Skeletal muscle satellite cell (primary cell): ENCODE results near the gene LRWD1.

ENCODE experiments used
- H3K27me3 ChIP-seq: 2 replicates; pipeline ENCODE4 v1.7.0; 2013; ENCODE audit warnings: low read length; ENCODE audit not compliant: control insufficient read depth, insufficient read depth
- H3K36me3 ChIP-seq: 2 replicates; pipeline ENCODE4 v1.7.0; 2013; ENCODE audit warnings: mild to moderate bottlenecking, control low read depth, low read length; ENCODE audit not compliant: insufficient read depth
- H3K4me1 ChIP-seq: 2 replicates; pipeline ENCODE4 v1.7.0; 2013; ENCODE audit warnings: low read length; ENCODE audit not compliant: control insufficient read depth, insufficient read depth
- H3K4me2 ChIP-seq: 2 replicates; pipeline ENCODE4 v1.7.0; 2013; ENCODE audit warnings: mild to moderate bottlenecking, low read length
- H3K4me3 ChIP-seq: 2 replicates; pipeline ENCODE4 v1.7.0; 2013; ENCODE audit warnings: low read length
- H3K9ac ChIP-seq: 2 replicates; pipeline ENCODE4 v1.7.0; 2013; ENCODE audit warnings: mild to moderate bottlenecking, low read depth, low read length, moderate library complexity
- H3K9me3 ChIP-seq: replicated peaks from 2 replicates; pipeline ENCODE4 v1.7.0; 2013; ENCODE audit warnings: mild to moderate bottlenecking, control low read depth, low read length

The LRWD1 gene

DNA sequence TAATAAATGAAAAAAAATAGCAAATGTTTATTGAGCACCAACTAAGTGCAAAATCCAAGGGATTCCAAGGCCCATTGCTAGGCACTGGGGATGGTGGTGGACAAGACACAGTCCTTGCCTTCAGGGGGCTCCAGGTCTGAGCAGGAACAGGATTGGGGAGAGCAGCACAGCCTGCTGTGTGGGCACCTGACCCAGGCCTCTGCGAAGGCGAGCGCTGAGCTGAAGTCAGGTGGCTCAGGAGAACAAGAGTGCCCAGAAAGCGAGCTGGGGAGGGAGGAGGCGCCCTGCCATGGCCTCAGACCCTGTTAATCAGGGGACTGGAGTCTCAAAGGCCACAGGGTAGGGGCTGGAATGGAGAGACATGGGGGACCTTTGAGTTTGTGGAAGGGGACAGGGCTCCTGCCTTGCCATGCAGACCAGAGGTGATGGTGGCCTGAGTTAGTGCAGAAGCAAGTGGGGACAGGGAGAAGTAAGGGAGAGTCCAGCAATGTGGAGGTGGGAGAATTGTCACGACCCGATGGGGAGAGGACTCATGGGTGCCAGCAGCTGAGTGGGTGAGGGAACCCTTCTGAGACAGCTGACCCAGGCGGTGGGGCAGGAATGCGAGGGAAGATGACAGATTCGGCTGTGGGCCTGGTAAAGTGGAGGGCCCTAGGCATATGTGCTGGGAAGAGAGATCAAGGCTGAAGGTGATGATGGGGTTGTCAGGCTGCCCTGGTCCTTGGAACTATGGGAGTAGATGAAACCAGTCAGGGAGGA is 35.5 kb upstream of the LRWD1 start:
- no peak overlapping the region for H3K4me2 ChIP-seq
- H3K4me3 ChIP-seq: no peak overlapping the region
- no peaks in the 10 kb centered on the region for H3K9me3 ChIP-seq
- peaks cover 23% of the 10 kb centered on the region for H3K36me3 ChIP-seq
- no peak overlapping the region for H3K9ac ChIP-seq
- H3K27me3 ChIP-seq: no peaks in the 10 kb centered on the region
- H3K4me1 ChIP-seq: peaks cover 3% of the 10 kb centered on the region

DNA sequence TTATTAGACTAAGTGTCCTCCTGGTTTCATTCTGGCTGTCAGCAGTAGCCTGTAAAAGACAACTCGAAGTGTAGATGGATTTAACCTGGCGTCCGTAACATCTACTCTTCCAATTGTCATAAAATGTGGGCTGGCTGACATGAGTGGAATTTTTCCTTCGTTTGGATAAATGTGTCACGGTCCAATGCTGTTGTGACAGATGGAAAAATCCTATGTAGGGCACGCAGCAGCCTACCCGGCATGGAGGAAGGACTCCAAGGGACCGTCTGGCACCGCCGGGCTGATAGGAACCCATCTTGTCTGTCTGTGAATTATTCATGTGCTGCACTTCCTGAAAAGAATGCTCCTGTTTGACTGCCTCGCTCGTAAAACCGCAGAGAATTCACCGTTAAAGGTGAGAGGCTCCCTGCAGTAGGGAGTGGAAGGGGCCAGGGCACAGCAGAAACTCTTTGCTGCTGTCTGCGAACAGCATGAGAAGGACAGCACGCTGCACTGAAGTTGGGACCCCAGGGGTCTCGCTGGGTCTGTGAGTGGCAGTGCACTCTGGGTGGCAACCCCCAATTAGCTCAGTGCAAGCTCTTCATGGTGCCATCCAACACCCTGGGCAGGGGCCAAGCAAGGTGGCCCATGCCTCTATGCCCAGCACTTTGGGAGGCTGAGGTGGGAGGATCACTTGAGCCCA is 33.0 kb upstream of the LRWD1 start:
- no peak overlapping the region for H3K9ac ChIP-seq
- peaks cover 8% of the 10 kb centered on the region for H3K36me3 ChIP-seq
- no peaks in the 10 kb centered on the region for H3K9me3 ChIP-seq
- no peak overlapping the region for H3K4me2 ChIP-seq
- H3K27me3 ChIP-seq: no peaks in the 10 kb centered on the region
- H3K4me3 ChIP-seq: no peak overlapping the region
- peaks cover 7% of the 10 kb centered on the region for H3K4me1 ChIP-seq

DNA sequence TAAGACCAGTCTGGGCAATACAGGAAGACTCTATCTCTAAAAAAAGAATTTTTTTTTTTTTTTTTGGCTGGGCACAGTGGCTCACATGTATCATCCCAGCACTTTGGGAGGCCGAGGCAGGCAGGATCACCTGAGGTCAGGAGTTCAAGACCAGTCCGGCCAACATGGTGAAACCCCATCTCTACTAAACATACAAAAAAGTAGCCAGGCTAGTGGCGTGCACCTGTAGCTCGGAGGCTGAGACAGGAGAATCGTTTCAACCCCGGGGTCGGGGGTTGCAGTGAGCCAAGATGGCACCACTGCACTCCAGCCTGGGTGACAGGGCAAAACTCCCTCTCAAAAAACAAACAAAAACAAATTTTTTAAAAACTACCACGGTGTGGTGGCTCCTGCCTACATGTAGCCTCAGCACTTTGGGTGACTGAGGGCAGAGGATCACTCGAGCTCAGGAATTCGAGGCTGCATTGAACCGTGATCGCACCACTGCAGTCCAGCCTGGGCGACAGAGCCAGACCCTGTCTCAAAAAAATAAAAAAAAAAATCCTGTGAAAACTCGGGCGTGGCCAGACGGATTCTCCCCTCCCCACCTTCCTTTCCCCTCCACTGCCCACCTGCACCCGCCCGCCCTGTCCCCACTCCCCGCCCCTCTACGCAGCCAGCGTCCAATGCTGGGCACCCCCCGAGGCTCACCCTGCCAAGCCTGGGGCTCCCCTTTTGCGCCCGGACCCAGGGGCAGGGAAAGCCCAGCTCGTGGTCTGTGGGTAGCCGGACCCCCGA is 32.2 kb upstream of the LRWD1 start:
- peak overlapping the region; percentile 96 for H3K4me2 ChIP-seq
- H3K9ac ChIP-seq: peak overlapping the region; percentile 83
- peaks cover 7% of the 10 kb centered on the region for H3K4me1 ChIP-seq
- H3K9me3 ChIP-seq: no peaks in the 10 kb centered on the region
- peaks cover 3% of the 10 kb centered on the region for H3K36me3 ChIP-seq
- H3K27me3 ChIP-seq: no peaks in the 10 kb centered on the region
- peak overlapping the region; percentile 87 for H3K4me3 ChIP-seq

DNA sequence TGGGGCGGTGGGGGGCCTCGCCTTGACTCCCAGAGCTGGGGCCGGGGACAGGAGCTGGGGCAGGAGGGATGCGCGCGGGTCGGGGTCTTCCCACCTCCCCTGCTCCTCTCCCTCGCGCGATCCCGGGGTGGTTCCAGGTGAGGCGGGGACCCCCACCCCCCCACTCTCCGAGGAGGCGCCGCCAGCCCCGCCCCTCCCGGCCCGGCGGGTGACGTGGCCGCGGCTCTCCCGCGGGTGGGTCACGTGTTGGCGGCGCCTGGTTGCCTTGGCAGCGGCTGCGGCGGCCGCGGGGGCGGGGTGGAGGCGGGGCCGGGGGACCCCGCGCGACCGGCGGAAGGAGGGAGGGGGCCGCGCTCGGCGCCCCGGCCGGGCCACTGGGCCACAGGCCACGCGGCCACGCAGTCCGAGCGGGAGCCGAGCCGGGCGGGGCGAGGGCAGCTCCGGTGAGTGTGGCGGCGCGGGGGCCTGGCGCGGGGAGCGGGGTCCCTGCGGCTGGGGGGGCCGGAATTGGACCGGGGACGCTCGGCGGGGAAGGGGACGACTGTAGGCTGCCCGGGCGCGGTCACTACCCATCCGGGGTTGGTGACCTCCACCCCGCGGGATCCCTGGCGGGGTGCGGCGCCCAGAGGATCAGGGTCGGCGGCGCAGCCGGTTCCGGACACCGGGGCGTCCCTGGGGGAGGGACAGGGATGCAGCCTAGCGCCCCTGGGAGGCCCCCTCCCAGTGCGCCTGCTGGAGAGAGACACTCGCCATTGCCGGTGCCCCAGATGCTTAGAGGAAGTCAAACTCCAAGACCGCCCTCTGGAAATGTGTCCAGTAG is 31.4 kb upstream of the LRWD1 start, which contains the start of gene ORAI2:
ORAI2 (plus strand) TSS at position 357 of the 820 bp plus-strand sequence. CDS start 5,382 bp downstream, outside the sequence.
- peaks cover 7% of the 10 kb centered on the region for H3K4me1 ChIP-seq

DNA sequence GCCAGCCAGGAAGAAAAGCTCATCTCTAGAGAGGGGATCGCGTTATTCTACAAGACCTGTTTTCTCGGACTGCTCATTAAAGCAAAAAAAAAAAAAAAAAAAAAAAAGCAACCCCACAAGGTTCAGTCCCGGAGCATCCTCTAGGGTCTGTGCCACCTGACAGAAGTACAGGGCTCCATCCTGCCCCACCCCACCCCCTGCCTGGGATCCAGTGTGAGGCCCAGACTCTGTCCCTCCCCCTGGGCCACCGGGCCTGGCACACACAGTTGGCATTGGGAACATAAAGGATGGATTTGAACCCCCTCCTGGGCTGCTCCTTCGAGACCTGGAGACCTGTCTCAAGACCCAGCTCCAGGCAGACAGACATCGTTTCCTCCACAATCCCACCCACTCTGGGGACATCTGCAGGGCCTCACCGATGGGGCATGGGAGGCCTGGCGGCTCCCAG is 30.7 kb upstream of the LRWD1 start:
- H3K9me3 ChIP-seq: no peaks in the 10 kb centered on the region
- H3K4me2 ChIP-seq: peak overlapping the region; percentile 96
- peaks cover 7% of the 10 kb centered on the region for H3K4me1 ChIP-seq
- peak overlapping the region; percentile 87 for H3K4me3 ChIP-seq
- peak overlapping the region; percentile 83 for H3K9ac ChIP-seq
- H3K27me3 ChIP-seq: no peaks in the 10 kb centered on the region
- H3K36me3 ChIP-seq: peaks cover 9% of the 10 kb centered on the region

More for the DNA sequence above, 31.4 kb upstream of the LRWD1 start, which contains the start of gene ORAI2:
- Histone ChIP-seq H3K27me3 (no peaks in the 10 kb centered on the region), H3K9me3 (no peaks in the 10 kb centered on the region), H3K4me3 (peak within 1 kb of the TSS; percentile 87), H3K9ac (peak within 1 kb of the TSS; percentile 83), H3K4me2 (peak within 1 kb of the TSS; percentile 96), H3K36me3 (peaks cover 3% of the 10 kb centered on the region)

DNA sequence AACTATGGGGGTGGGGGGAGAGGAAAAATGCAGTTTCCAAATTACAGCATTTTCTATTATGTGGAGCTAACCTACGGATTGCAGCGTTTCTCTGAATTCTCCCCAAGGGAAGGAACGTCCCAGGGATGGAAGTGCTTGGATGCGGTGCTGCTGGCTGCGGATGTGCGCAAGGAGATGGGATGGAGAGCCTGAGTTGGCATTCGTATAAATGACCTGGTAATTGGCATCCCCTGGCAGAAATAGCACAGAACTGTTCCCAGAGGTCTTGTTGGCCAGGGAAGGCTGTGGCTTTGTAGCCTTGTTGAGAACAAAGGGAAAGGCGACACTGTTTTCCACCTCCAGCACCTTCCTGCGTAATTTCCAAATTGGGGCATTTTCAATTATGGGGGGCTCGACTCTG is 28.7 kb upstream of the LRWD1 start:
- Histone ChIP-seq H3K4me3 (no peak overlapping the region), H3K4me2 (no peak overlapping the region), H3K36me3 (peaks cover 11% of the 10 kb centered on the region), H3K27me3 (no peaks in the 10 kb centered on the region), H3K9me3 (no peaks in the 10 kb centered on the region), H3K4me1 (peaks cover 17% of the 10 kb centered on the region), H3K9ac (no peak overlapping the region)

DNA sequence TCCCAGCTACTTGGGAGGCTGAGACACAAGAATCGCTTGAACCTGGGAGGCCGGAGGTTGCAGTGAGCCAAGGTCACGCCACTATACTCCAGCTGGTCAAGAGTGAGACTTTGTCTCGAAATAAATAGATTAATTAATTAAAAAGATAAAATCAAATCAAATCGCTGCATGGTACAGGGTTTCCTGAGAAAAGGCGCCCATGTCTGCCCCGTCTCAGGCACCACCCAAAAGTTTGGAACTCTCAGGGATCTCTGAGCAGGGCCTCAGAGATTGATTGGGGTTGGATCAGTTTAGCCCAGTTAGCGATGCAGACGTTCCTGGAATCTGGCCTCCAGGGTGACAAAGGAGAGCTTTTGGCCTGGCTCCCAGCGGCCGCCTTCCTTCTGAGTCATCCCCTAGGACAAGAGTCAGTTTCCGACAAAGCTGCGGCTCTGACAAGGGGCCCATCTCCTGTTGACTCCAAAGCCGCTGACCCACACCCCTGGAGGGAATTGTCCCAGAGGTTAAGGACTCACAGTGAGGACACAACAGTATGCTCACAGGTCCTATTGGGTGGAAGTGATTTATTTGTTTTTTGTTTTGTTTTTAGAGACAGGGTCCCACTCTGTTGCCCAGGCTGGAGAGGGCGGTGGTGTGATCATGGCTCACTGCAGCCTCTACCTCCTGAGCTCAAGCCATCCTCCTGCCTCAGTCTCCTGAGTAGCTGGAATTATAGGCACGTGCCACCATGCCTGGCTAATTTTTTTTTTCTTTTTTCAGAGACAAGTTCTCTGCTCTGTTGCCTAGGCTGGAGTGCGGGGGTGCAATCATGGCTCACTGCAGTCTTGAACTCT is 24.6 kb upstream of the LRWD1 start:
- Histone ChIP-seq H3K4me3 (no peak overlapping the region), H3K9me3 (no peaks in the 10 kb centered on the region), H3K4me1 (peaks cover 10% of the 10 kb centered on the region), H3K9ac (no peak overlapping the region), H3K36me3 (peaks cover 14% of the 10 kb centered on the region), H3K27me3 (no peaks in the 10 kb centered on the region), H3K4me2 (no peak overlapping the region)

DNA sequence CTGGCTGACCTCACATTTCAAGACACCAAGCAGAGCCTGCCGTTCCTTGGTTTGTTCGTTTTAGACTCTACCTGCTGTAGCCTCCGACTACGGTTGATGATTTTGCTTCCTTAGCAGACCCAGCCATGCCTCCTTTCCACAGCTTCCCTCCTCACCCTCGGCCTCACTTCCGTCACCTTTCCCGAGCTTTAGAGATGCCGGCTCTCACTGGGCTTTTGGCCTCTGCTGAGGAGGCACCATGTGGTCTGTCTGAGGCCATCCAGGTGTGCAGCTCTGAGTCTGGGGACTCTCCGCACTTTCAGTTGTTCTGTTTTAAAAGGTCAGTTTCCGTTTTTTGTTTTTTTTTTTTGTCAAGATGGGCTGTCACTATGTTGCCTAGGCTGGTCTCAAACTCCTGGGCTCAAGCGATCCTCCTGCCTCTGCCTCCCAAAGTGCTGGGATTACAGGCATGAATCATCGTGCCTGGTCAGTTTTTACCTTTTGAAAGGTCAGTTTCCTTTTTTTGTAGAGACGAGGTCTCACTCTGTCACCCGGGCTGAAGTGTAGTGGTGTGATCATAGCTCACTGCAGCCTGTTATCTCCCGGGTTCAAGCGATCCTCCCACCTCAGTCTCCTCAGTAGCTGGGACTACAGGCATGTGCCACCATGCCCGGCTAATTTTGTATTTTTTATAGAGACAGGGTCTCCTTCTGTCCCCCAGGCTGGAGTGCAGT is 19.7 kb upstream of the LRWD1 start:
- Histone ChIP-seq H3K4me2 (no peak overlapping the region), H3K4me3 (no peak overlapping the region), H3K9me3 (no peaks in the 10 kb centered on the region), H3K27me3 (no peaks in the 10 kb centered on the region), H3K9ac (no peak overlapping the region), H3K36me3 (peaks cover 13% of the 10 kb centered on the region), H3K4me1 (peaks cover 11% of the 10 kb centered on the region)

DNA sequence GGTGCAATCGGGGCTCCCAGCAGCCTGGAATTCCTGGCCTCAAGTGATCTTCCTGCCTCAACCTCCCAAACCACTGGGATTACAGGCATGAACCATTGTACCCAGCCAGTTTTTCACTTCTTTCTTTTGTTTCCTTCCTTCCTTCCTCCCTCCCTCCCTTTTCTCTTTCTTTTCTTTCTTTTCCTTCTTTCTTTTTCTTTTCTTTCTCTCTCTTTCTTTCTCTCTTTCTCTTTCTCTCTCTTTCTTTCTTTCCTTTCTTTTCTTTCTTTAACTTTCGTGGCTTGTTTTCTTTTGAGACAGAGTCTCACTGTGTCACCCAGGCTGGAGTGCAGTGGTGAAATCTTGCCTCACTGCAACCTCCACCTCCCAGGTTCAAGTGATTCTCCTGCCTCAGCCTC is 19.1 kb upstream of the LRWD1 start:
- no peak overlapping the region for H3K4me2 ChIP-seq
- no peaks in the 10 kb centered on the region for H3K9me3 ChIP-seq
- peaks cover 5% of the 10 kb centered on the region for H3K4me1 ChIP-seq
- no peaks in the 10 kb centered on the region for H3K27me3 ChIP-seq
- H3K36me3 ChIP-seq: peaks cover 13% of the 10 kb centered on the region
- no peak overlapping the region for H3K9ac ChIP-seq
- H3K4me3 ChIP-seq: no peak overlapping the region
